Measurements from ENCODE around the gene PRX. TPM values are rescaled to one million over a fixed set of nuclear protein-coding genes. Genes with fewer than 3 reads are reported as not detected.
"Not testable (repeated sequence)": the region's sequence is repeated elsewhere in the genome, so short reads cannot be mapped to it uniquely, and the experiment has no call there.

PRX gene
- total and polyA plus RNA-seq, 2 of the 4 experiments (the other 2 are of a cell fraction): 0.90 to 1.7 TPM

- TF ChIP-seq, protein P1, sequence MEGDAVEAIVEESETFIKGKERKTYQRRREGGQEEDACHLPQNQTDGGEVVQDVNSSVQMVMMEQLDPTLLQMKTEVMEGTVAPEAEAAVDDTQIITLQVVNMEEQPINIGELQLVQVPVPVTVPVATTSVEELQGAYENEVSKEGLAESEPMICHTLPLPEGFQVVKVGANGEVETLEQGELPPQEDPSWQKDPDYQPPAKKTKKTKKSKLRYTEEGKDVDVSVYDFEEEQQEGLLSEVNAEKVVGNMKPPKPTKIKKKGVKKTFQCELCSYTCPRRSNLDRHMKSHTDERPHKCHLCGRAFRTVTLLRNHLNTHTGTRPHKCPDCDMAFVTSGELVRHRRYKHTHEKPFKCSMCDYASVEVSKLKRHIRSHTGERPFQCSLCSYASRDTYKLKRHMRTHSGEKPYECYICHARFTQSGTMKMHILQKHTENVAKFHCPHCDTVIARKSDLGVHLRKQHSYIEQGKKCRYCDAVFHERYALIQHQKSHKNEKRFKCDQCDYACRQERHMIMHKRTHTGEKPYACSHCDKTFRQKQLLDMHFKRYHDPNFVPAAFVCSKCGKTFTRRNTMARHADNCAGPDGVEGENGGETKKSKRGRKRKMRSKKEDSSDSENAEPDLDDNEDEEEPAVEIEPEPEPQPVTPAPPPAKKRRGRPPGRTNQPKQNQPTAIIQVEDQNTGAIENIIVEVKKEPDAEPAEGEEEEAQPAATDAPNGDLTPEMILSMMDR (conservative IDR thresholded peaks at IDR 0.05; ENCODE audit: low read depth, low read length): no peak
- TF ChIP-seq CEBPB (IDR thresholded peaks at IDR 0.05; ENCODE audit: low read depth, low read length) (no peak), RAD21 (IDR thresholded peaks at IDR 0.05; ENCODE audit: low read length) (peak; percentile 13; the same call in 1 of the 2 replicates)
These were observed 20.4 kb upstream of the PRX start (continued) for GRCh38 chr19:40433391-40434216.

DNA sequence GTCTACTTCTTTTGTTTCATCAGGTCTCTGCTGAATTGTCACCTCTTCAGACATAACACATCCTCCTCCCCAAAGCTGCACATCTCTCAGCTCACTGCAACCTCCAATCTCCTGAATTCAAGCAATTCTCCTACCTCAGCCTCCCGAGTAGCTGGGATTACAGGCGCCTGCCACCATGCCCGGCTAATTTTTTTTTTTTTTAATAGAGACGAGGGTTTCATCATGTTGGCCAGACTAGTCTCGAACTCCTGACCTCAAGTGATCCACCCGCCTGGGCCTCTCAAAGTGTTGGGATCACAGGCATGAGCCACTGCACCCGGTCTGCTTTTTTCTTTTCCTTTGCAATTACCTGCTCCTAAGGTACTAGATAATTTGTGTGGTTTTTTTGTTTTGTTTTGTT lies 19.6 kb upstream of the PRX start:
- DNase-seq; H3K79me1 ChIP-seq (ENCODE audit: low read depth in 1 of 2, low read length in 2 of 2); dilution Hi-C loops (cut with HindIII; ENCODE audit: low sequenced_read_pairs, unreplicated experiment); H3K27me3 ChIP-seq (ENCODE audit: control insufficient read depth, insufficient read depth, low read length); intact Hi-C loops (cut with micrococcal nuclease); H2AK9ac ChIP-seq (replicated peaks; ENCODE audit: low read depth, low read length, poor library complexity); H3K9me3 ChIP-seq (ENCODE audit: control insufficient read depth, insufficient read depth, low read length); ATAC-seq (ENCODE audit: low read depth); BruUV-seq (replicated peaks); H2BK20ac ChIP-seq (ENCODE audit: low read depth, low read length); H4K20me1 ChIP-seq (ENCODE audit: insufficient read depth, low read length); H3K9me1 ChIP-seq (ENCODE audit: insufficient read depth, low read length); H3K4me3 ChIP-seq (ENCODE audit: insufficient read depth, low read depth, low read length); H3K36me3 ChIP-seq (ENCODE audit: control insufficient read depth, insufficient read depth, low read length); H3K23ac ChIP-seq (ENCODE audit: low read depth, low read length); H3K18ac ChIP-seq (ENCODE audit: low read depth, low read length); H2BK15ac ChIP-seq (ENCODE audit: low read depth, low read length); in situ Hi-C loops (cut with MboI; ENCODE audit: low sequenced_read_pairs): not testable (repeated sequence)
- H3K4me1 ChIP-seq (ENCODE audit: control insufficient read depth, insufficient read depth, low read length): peaks cover 11% of the 10 kb centered on the region
- ChIA-PET CTCF (interaction anchor here (0.6 kb wide), 1 partner anchor 202 kb away, joined by 3 read pairs; no protein-coding TSS in a partner anchor), POLR2A (ENCODE audit: unreplicated experiment) (interaction anchor here (1.0 kb wide), 1 partner anchor 12 kb away, joined by 3 read pairs; no protein-coding TSS in a partner anchor)
- peak overlapping the region; percentile 98; the same call in 1 of the 2 replicates for H3K56ac ChIP-seq (ENCODE audit: extremely low read depth, insufficient read depth, low read length)
- peak overlapping the region; percentile 94; the same call in 1 of the 2 replicates for H3K14ac ChIP-seq (replicated peaks; ENCODE audit: low read depth, low read length)
- peak overlapping the region; percentile 96 for H3K4ac ChIP-seq (ENCODE audit: low read depth, low read length)
- H3K9ac ChIP-seq (ENCODE audit: low read depth, low read length): peak overlapping the region; percentile 87
- peak overlapping the region; percentile 86 for H2BK5ac ChIP-seq (ENCODE audit: low read depth, low read length, poor library complexity, severe bottlenecking)
- peak overlapping the region; percentile 91 for H3K27ac ChIP-seq (ENCODE audit: insufficient read depth, low read length)
- H4K91ac ChIP-seq (ENCODE audit: insufficient read depth, low read depth, low read length): peak overlapping the region; percentile 98
- H3K4me2 ChIP-seq (ENCODE audit: low read depth, low read length): peak overlapping the region; percentile 75
- peak overlapping the region; percentile 85; the same call in 1 of the 2 replicates for H2AK5ac ChIP-seq (ENCODE audit: low read depth, low read length)
- peak overlapping the region; percentile 93 to 99; a peak in 3 of 4 replicates for H4K8ac ChIP-seq (ENCODE audit: low read depth in 2 of 2, low read length in 2 of 2)
- WGBS, 2 experiments (ENCODE audit: extremely low coverage in 2 of 2, insufficient read length in 1 of 2): no CpG with 5 or more reads among the region's 7 CpGs
- H2AFZ ChIP-seq (replicated peaks; ENCODE audit: low read length, poor library complexity): peak overlapping the region; percentile 4
- H2BK120ac ChIP-seq (ENCODE audit: low read depth, low read length): peak overlapping the region; percentile 78; the same call in 1 of the 2 replicates
- peak overlapping the region; percentile 64; the same call in 1 of the 2 replicates for H4K5ac ChIP-seq (ENCODE audit: low read depth, low read length)
